Measurements from ENCODE around the gene PREP.

Gene PREP

GRCh38 chr6:105301072-105301503 lies 101.8 kb downstream of the PREP start:
- H3K4me3 ChIP-seq (ENCODE audit: low read depth in 1 of 2, low read length in 1 of 2), result no peak overlapping the region
- no peaks in the 10 kb centered on the region for H3K9me3 ChIP-seq
- H3K4me1 ChIP-seq (ENCODE audit: control insufficient read depth in 1 of 2, insufficient read depth in 1 of 2, low read depth in 1 of 2, low read length in 1 of 2), result no peaks in the 10 kb centered on the region
- no peaks in the 10 kb centered on the region for H3K36me3 ChIP-seq
- H3K27me3 ChIP-seq, result no peaks in the 10 kb centered on the region
- no peak overlapping the region for H3K27ac ChIP-seq
- no peak for TF ChIP-seq CTCF (IDR thresholded peaks at IDR 0.05)

- no peak for TF ChIP-seq CTCF (IDR thresholded peaks at IDR 0.05)
- Histone ChIP-seq H3K27ac (no peak overlapping the region), H3K9me3 (no peaks in the 10 kb centered on the region), H3K27me3 (no peaks in the 10 kb centered on the region), H3K4me3 (ENCODE audit: low read depth in 1 of 2, low read length in 1 of 2) (no peak overlapping the region), H3K4me1 (ENCODE audit: control insufficient read depth in 1 of 2, insufficient read depth in 1 of 2, low read depth in 1 of 2, low read length in 1 of 2) (no peaks in the 10 kb centered on the region), H3K36me3 (no peaks in the 10 kb centered on the region)
Observed at GRCh38 chr6:105300090-105300489, 102.8 kb downstream of the PREP start.

GRCh38 chr6:105294129-105294528 lies 108.8 kb downstream of the PREP start:
- H3K4me1 ChIP-seq (ENCODE audit: control insufficient read depth in 1 of 2, insufficient read depth in 1 of 2, low read depth in 1 of 2, low read length in 1 of 2), result no peaks in the 10 kb centered on the region
- H3K4me3 ChIP-seq (ENCODE audit: low read depth in 1 of 2, low read length in 1 of 2), result no peak overlapping the region
- H3K27me3 ChIP-seq, result no peaks in the 10 kb centered on the region
- H3K36me3 ChIP-seq, result no peaks in the 10 kb centered on the region
- TF ChIP-seq CTCF (IDR thresholded peaks at IDR 0.05), result no peak
- no peak overlapping the region for H3K27ac ChIP-seq
- no peaks in the 10 kb centered on the region for H3K9me3 ChIP-seq

- H3K27ac ChIP-seq, result no peak overlapping the region
- TF ChIP-seq CTCF (IDR thresholded peaks at IDR 0.05), result no peak
- peaks cover 12% of the 10 kb centered on the region for H3K36me3 ChIP-seq
- no peak overlapping the region for H3K4me3 ChIP-seq (ENCODE audit: low read depth in 1 of 2, low read length in 1 of 2)
- H3K27me3 ChIP-seq, result no peaks in the 10 kb centered on the region
- H3K9me3 ChIP-seq, result no peaks in the 10 kb centered on the region
- no peaks in the 10 kb centered on the region for H3K4me1 ChIP-seq (ENCODE audit: control insufficient read depth in 1 of 2, insufficient read depth in 1 of 2, low read depth in 1 of 2, low read length in 1 of 2)
Observed at GRCh38 chr6:105292689-105293339, 110.1 kb downstream of the PREP start.

GRCh38 chr6:105291525-105291924 lies 111.4 kb downstream of the PREP start:
- Histone ChIP-seq H3K27me3 (no peaks in the 10 kb centered on the region), H3K9me3 (no peaks in the 10 kb centered on the region), H3K4me1 (ENCODE audit: control insufficient read depth in 1 of 2, insufficient read depth in 1 of 2, low read depth in 1 of 2, low read length in 1 of 2) (no peaks in the 10 kb centered on the region), H3K4me3 (ENCODE audit: low read depth in 1 of 2, low read length in 1 of 2) (no peak overlapping the region), H3K36me3 (peaks cover 12% of the 10 kb centered on the region), H3K27ac (no peak overlapping the region)
- TF ChIP-seq CTCF (IDR thresholded peaks at IDR 0.05), result no peak

Data from neutrophil (primary cell).